ENCODE data around the gene DDX49. TPM values are rescaled to one million over a fixed set of nuclear protein-coding genes. Genes with fewer than 3 reads are reported as not detected.

DDX49 gene
- total and polyA plus RNA-seq, 7 donors, result 32.7 to 51.1 (median 38.8) TPM

GRCh38 chr19:18942692-18943091 is 23.2 kb downstream of the DDX49 start:
- H3K4me1 ChIP-seq, result peaks cover 0 to 21% (median 11%) of the 10 kb centered on the region in 4 donors
- no peaks in the 10 kb centered on the region for H3K9me3 ChIP-seq
- intact Hi-C loops (cut with DNase I), result no loop called here
- TF ChIP-seq EP300 (IDR thresholded peaks at IDR 0.05), result no peak
- TF ChIP-seq POLR2A (IDR thresholded peaks at IDR 0.05), result no peak
- TF ChIP-seq, protein P1, sequence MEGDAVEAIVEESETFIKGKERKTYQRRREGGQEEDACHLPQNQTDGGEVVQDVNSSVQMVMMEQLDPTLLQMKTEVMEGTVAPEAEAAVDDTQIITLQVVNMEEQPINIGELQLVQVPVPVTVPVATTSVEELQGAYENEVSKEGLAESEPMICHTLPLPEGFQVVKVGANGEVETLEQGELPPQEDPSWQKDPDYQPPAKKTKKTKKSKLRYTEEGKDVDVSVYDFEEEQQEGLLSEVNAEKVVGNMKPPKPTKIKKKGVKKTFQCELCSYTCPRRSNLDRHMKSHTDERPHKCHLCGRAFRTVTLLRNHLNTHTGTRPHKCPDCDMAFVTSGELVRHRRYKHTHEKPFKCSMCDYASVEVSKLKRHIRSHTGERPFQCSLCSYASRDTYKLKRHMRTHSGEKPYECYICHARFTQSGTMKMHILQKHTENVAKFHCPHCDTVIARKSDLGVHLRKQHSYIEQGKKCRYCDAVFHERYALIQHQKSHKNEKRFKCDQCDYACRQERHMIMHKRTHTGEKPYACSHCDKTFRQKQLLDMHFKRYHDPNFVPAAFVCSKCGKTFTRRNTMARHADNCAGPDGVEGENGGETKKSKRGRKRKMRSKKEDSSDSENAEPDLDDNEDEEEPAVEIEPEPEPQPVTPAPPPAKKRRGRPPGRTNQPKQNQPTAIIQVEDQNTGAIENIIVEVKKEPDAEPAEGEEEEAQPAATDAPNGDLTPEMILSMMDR (IDR thresholded peaks at IDR 0.05), result no peak
- TF ChIP-seq POLR2AphosphoS5 (IDR thresholded peaks at IDR 0.05), result no peak
- no peak overlapping the region for H3K4me3 ChIP-seq
- peaks cover 0 to 9% (median 0%) of the 10 kb centered on the region in 4 donors for H3K36me3 ChIP-seq
- H3K27me3 ChIP-seq, result no peaks in the 10 kb centered on the region
- no peak for DNase-seq
- H3K27ac ChIP-seq, result no peak overlapping the region
- 75 to 83% methylated on average over 6 of the region's 6 CpGs for WGBS, 2 donors

GRCh38 chr19:18943465-18943864 is 23.9 kb downstream of the DDX49 start:
- no peak for DNase-seq
- no peak for TF ChIP-seq POLR2AphosphoS5 (IDR thresholded peaks at IDR 0.05)
- no peak for TF ChIP-seq POLR2A (IDR thresholded peaks at IDR 0.05)
- no peak for TF ChIP-seq EP300 (IDR thresholded peaks at IDR 0.05)
- TF ChIP-seq, protein P1 (IDR thresholded peaks at IDR 0.05), result no peak
- H3K4me1 ChIP-seq, result peaks cover 0 to 21% (median 11%) of the 10 kb centered on the region in 4 donors
- peaks cover 0 to under 1% (median 0%) of the 10 kb centered on the region in 4 donors for H3K36me3 ChIP-seq
- no peak overlapping the region for H3K4me3 ChIP-seq
- no peaks in the 10 kb centered on the region for H3K9me3 ChIP-seq
- intact Hi-C loops (cut with DNase I), result no loop called here
- no peak overlapping the region for H3K27ac ChIP-seq
- no peaks in the 10 kb centered on the region for H3K27me3 ChIP-seq
- WGBS, 2 donors, result 44 to 70% methylated on average over 4 of the region's 4 CpGs

- TF ChIP-seq EP300 (IDR thresholded peaks at IDR 0.05) (no peak), POLR2A (IDR thresholded peaks at IDR 0.05) (no peak), POLR2AphosphoS5 (IDR thresholded peaks at IDR 0.05) (no peak)
- TF ChIP-seq, protein P1 (IDR thresholded peaks at IDR 0.05), result no peak
- no peak for DNase-seq
- 87 to 90% methylated on average over 9 of the region's 9 CpGs for WGBS, 2 donors
- Histone ChIP-seq H3K9me3 (no peaks in the 10 kb centered on the region), H3K27me3 (no peaks in the 10 kb centered on the region), H3K36me3 (no peaks in the 10 kb centered on the region), H3K4me3 (no peak overlapping the region), H3K4me1 (peaks cover 0 to 7% (median 2%) of the 10 kb centered on the region in 4 donors), H3K27ac (no peak overlapping the region)
- intact Hi-C loops (cut with DNase I), result no loop called here
These were observed 25.8 kb downstream of the DDX49 start for GRCh38 chr19:18945297-18945696.

- H3K4me1 ChIP-seq, result peaks cover 0 to 4% (median 2%) of the 10 kb centered on the region in 4 donors
- intact Hi-C loops (cut with DNase I), result no loop called here
- no peaks in the 10 kb centered on the region for H3K9me3 ChIP-seq
- TF ChIP-seq POLR2AphosphoS5 (IDR thresholded peaks at IDR 0.05) (no peak), POLR2A (IDR thresholded peaks at IDR 0.05) (no peak), EP300 (IDR thresholded peaks at IDR 0.05) (no peak)
- TF ChIP-seq, protein P1 (IDR thresholded peaks at IDR 0.05), result no peak
- H3K27me3 ChIP-seq, result no peaks in the 10 kb centered on the region
- H3K4me3 ChIP-seq, result no peak overlapping the region
- H3K36me3 ChIP-seq, result no peaks in the 10 kb centered on the region
- H3K27ac ChIP-seq, result no peak overlapping the region
- no peak for DNase-seq
These were observed 26.8 kb downstream of the DDX49 start for GRCh38 chr19:18946335-18946734.

- intact Hi-C loops (cut with DNase I), result no loop called here
- no peaks in the 10 kb centered on the region for H3K36me3 ChIP-seq
- no peak for DNase-seq
- TF ChIP-seq, protein P1 (IDR thresholded peaks at IDR 0.05), result no peak
- no peak overlapping the region for H3K4me3 ChIP-seq
- H3K27ac ChIP-seq, result no peak overlapping the region
- 35 to 67% methylated on average over 14 of the region's 14 CpGs for WGBS, 2 donors
- no peaks in the 10 kb centered on the region for H3K27me3 ChIP-seq
- H3K9me3 ChIP-seq, result no peaks in the 10 kb centered on the region
- no peaks in the 10 kb centered on the region for H3K4me1 ChIP-seq
These were observed 27.4 kb downstream of the DDX49 start for GRCh38 chr19:18946918-18947317.
